ENCODE data around the gene HNF4A.

HNF4A gene

DNA sequence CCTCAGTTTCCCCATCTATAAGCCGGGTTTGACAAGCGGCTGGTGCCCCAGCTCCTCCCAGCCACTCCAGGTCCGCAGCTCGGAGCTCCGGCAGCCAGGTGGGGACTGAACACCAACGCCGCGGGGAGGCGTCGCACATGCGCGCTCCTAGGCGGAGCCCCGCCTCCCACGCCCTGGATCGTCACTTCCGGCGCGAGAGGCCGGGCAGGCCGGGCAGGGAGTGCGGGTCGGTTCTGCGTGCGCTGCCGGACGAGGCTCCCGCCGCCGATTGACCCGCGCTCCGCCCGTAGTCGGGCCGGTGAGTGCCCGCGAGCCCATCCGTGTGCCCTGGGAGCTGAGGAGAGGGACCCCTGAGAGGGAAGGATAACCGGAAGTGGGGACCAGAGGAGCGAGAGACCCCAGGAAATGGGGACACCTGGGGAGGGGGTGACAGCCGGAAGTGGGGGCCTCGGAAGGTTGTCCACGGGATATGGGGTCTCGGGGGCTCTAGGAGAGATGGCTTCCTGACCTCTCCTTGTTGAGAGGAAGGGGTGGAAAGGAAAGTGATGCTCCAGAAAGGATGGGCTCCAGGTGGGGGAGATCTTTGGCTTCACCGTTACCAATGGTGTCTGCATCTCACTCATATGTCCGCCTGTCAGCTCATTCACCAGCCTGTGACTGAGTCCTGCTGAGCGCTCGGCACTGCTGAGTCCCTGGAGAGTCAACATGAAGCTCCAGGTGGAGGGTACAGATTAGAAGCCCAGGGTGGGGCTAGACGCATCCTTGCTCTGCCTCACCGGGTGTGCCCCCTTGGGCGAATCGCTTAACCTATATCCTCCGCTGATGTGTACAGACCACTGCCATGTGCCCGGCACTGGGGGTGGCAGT lies 120.4 kb downstream of the HNF4A start, which contains the start of gene TTPAL:
Gene TTPAL, plus strand, starts transcription at position 181 of the 867 bp plus-strand sequence. CDS start 4,126 bp downstream, outside the sequence.
- peak; percentile 57 for DNase-seq

DNA sequence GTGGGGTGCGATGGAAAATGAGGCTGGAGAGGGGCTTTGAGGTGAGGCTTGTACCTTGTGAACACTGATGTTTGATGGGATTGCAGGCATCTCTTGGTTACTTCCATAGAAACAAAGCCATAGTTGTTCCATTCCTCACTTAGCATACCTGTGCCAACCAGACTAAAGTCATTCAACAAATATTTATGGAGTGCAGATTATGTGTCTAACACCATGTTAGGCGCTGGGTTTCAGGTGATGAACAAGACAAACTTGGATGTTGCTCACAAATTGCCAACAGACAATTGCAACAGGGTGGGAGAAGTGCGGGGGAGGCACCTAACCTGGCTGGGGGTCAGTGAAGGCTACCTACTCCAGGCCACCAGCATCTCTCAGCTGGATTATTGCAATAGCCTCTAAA lies 121.7 kb downstream of the HNF4A start:
- no peak for DNase-seq

DNA sequence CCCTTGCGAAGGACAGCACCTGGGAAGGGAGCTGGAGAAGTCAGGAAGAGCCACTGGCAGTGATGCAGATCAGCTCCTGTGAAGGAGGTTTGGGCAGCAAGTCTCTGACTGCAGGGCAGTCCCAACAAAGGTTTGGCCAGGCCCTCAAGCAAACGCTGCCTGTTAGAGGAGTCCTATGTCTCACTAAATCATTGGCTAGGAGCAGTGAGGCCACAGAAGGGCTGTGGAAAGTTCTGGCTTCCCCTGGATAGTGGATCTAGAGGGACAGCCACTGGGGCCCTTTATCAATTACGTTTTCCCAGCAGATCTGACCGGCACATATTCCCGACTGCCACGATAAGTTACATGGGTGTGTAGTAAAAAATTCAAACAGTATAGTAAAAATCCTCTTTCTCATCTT lies 122.7 kb downstream of the HNF4A start:
- no peak for DNase-seq

DNA sequence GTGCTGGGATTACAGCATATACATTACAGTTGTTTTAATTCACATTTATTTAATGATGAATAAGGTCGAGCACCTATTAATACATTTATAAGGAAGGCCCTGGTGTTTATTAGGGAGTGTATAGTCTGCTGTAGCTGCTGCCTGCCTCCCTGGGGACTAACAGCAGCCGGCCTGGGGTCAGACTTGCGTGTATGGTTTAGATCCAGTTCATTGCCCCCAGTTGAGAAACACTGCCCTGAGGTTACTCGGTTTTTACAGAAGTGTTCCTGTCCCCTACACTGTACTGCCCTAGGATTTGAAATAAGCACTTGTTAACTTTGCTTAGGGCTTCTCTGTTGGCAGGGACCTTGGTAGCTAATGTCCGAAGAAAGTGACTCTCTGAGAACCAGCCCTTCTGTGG lies 124.1 kb downstream of the HNF4A start:
- no peak for DNase-seq

DNA sequence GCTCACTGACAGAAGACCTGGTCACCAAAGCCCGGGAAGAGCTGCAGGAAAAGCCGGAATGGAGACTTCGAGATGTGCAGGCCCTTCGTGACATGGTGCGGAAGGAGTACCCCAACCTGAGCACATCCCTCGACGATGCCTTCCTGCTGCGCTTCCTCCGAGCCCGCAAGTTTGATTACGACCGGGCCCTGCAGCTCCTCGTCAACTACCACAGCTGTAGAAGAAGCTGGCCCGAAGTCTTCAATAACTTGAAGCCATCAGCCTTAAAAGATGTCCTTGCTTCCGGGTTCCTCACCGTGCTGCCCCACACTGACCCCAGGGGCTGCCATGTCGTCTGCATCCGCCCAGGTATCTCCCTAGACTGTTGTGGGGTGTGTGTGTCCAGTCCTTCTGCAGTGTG lies 124.6 kb downstream of the HNF4A start:
- no peak for DNase-seq

DNA sequence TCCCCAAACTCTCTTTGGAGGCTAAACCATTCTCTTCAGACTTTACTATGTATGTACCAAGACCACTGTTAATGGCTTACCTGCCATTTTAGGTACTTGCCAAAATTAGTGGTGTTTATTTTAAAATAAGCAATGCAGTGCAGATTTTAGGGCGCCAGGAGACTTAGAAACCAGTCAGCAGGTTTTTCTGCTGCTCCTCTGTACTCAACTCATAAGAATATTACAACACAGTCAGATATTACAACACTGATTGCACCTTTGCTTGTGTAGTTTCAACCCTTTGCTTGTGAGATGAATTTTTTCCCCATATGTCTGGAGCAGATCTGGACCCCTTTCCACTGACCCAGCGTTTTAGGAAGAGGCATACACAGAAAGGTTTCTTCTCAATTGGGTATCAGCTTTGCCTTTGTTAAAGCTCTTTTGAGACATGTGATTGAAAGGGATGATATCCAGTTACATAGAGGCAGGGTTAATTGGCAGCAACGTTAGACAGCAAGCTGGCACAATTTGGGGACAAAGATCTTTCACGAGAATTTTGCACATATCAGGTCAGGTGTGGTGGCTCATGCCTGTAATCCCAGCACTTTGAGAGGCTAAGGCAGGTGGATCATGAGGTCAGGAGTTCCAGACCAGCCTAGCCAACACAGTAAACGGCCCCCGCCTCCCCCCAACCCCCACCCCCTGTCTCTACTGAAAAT lies 126.4 kb downstream of the HNF4A start:
- no peak for DNase-seq

DNA sequence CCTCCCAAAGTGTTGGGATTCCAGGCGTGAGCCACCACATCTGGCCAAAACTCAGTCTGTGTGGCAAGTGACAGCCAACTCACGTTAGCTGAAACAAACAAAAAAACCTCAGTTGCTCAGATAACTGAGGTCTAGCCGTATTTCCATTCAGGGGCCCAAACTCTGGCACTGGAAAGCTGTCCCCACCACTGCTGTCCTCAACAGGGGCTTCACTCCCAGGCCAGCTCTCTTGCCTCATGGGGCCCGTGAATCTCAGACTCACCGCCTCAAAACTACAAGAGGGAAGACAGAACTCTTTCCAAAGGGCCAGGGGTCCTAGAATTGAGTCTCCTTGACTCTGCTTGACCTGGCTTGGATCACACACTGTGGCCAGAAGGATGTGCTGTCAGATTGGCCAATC lies 127.6 kb downstream of the HNF4A start:
- no peak for DNase-seq
